ENCODE data around the gene PRKN.

PRKN gene

DNA sequence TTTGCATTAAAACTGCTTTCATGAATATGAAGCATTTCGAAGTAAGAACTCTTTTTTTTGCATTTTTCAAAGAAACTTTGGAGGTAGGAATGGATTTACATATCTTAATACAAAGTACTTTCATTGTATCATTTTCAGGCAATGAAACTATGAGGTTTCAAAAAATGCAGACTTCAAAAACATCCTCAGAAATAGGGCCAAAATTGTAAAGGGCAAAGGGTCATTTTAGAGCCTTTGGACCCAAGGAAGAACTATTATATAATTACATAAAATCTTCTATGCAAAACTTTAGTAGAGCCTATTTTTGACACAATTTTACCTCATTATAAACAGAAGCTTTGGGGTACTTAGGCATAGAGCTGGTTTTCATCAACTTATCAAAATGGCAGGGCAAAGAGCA is 4.9 kb downstream of the PRKN start:
- TF ChIP-seq, protein P1, sequence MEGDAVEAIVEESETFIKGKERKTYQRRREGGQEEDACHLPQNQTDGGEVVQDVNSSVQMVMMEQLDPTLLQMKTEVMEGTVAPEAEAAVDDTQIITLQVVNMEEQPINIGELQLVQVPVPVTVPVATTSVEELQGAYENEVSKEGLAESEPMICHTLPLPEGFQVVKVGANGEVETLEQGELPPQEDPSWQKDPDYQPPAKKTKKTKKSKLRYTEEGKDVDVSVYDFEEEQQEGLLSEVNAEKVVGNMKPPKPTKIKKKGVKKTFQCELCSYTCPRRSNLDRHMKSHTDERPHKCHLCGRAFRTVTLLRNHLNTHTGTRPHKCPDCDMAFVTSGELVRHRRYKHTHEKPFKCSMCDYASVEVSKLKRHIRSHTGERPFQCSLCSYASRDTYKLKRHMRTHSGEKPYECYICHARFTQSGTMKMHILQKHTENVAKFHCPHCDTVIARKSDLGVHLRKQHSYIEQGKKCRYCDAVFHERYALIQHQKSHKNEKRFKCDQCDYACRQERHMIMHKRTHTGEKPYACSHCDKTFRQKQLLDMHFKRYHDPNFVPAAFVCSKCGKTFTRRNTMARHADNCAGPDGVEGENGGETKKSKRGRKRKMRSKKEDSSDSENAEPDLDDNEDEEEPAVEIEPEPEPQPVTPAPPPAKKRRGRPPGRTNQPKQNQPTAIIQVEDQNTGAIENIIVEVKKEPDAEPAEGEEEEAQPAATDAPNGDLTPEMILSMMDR (IDR thresholded peaks at IDR 0.05), result no peak

DNA sequence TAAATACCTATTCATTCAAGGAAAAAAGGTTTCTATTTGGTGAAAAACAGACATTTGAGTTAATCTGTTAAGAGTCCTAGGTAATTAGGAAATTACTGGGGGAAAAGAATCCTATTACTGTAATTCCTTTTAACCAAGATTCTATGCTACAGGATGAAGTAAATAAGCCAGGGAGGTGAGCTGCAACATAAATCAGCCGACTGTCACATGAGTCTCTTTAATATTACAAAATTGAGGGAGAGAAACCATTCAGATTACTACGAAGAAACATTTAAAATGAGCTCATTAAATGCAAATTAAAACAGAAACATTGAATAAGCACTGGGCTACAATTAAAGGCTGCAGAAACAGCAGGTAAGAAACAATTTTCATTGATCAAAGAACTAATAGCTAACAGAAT is 5.3 kb downstream of the PRKN start:
- TF ChIP-seq, protein P1 (IDR thresholded peaks at IDR 0.05), result no peak

DNA sequence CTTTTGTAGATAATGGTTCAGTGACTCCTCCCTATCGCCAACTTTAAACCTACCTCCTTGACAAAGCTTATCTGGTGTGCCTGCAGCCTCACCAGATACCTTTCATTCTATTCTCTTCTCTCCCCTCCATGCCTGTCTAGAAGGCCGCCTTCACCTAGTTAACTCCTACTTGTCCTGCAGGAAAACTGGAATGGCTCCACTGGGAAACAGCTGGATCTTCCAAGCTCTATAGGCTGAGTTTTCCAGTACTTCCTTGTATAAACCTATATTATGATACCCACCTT is 6.2 kb downstream of the PRKN start:
- TF ChIP-seq, protein P1 (IDR thresholded peaks at IDR 0.05), result no peak

DNA sequence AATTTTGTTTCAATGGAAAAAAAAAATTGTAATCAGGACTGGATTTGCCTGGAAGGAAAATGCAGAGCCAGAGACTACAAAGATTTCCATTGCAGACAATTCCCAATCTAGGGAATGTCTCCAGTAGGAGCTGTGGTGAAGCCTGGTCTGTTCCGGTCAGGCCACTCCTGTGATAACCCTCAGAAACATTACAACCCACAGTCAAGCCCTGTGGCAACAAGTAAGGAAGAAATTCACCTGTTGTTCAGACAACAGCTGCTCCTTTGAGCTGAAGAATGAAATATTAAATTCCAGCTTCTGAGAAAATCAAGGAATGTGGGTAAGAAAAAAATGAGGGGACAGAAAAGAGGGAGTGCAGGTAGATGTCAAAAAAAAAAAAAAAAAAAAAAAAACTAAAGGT is 8.0 kb downstream of the PRKN start:
- TF ChIP-seq, protein P1 (IDR thresholded peaks at IDR 0.05), result no peak

DNA sequence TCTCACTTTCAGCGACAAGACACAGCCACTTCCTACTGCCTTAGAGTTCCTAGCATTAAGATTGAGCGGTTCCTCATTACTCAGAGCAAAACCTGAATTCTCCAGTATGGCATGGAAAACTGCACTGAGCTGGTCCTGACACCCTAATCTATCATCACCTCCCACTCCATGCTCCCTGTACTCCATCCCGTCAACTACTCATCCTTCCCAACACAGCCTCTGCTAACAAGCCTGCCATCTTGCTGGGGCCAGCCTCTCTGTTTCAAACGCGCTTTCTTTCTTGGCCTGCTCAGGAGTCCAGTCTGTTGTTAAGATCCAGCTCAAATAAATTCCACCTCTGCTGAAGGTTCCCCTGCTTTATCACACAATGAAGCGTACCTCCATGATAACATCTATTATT is 12.0 kb downstream of the PRKN start:
- TF ChIP-seq, protein P1 (IDR thresholded peaks at IDR 0.05), result no peak

DNA sequence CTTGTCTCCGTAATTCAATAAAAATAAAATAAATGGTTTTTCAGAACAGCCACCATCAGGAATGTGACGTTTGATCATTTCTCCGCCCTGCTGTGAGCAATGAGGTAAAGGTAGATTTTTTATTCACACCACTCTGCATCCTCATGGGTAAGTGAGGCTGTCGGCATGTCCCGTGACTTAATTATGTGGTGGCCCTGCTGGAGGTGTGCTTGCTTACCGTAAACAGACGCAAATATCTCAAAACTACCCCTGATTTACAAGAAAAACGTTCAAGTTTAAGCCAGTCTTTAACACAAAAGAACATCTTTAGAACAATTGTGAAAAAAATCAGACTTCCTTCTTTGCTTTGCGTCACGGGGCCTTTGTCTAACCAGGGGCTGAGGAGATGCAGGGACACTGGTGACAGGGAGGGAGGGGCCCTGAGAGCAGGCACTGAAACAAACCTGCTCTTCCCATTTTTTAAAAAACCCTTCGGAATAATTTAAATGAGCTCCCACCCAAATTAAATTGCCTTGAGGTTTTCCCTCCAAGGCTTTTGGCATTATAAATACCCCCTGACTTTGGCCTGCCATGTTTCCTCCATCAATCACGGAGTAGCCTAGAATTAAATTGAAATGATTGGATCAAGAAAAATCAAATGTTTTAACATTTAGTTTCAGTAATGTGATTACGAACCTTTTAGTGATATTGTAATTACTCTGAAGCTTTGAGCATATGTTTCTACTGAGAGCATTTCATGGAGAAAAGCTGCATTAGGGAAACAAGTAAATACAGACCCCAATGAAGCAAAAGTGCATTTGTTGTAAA is 13.4 kb downstream of the PRKN start:
- TF ChIP-seq, protein P1 (IDR thresholded peaks at IDR 0.05), result no peak

DNA sequence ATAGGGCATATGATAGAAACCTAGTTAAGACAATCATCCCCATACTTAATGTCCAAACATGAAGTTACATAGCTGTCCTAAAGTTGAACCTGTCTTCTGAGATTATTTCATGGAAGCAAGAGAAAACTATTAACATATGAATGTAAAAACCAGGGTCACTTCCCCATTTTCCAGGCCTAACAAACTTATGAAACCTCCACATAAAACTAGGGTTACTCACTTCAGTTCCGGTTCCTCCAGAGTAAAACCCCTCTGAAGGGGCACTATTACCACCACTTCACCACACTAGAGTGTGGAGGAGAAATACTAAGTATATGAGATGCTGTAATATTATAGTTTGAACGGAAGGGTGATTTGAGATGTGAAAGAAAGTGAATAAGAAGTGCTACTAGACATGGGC is 14.9 kb downstream of the PRKN start:
- TF ChIP-seq, protein P1 (IDR thresholded peaks at IDR 0.05), result no peak

DNA sequence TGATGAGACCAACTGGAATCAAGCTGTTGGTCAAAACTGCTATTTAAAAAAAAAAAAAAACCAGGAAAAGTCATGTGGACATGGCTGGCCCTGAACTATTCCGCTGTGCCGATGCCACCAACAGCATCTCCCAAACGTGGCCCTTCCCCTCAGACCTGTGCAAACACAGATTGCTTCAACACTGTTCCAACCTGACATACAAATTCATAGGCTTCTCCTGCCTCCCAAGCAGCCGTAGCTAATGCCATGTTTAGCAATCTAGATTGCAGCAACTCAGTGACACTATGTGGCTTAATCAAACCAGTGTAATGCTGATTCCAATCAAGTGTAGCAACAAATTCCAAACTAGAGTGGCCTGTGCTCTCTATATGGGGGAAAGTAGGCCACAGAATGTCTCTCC is 16.2 kb downstream of the PRKN start:
- TF ChIP-seq, protein P1 (IDR thresholded peaks at IDR 0.05), result no peak

Measured in LNCAP (cell line).